HepG2 (cell line): ENCODE data around the gene GPT2. TPM values are rescaled to one million over a fixed set of nuclear protein-coding genes. Genes with fewer than 3 reads are reported as not detected.

Experiments
- FOXC1 ChIP-seq: sonication (generic); formaldehyde crosslinking; IDR thresholded peaks from 2 replicates; pipeline ENCODE4 v1.8.0; 2022; ENCODE audit warnings: mild to moderate bottlenecking, missing genetic modification reagents, borderline replicate concordance
- HDAC1 ChIP-seq: sonication (generic); formaldehyde crosslinking; IDR thresholded peaks from 2 replicates; pipeline ENCODE4 v1.5.1; 2020; ENCODE audit warnings: mild to moderate bottlenecking, missing genetic modification reagents
- IKZF4 ChIP-seq: sonication (generic); formaldehyde crosslinking; IDR thresholded peaks from 2 replicates; pipeline ENCODE4 v1.5.1; 2020; ENCODE audit warnings: borderline replicate concordance, mild to moderate bottlenecking, low read depth, missing genetic modification reagents; ENCODE audit errors: not compliant biosample characterization
- JUND ChIP-seq: sonication (generic); formaldehyde crosslinking; IDR thresholded peaks from 2 replicates; pipeline ENCODE4 v1.8.0; 2022; ENCODE audit warnings: mild to moderate bottlenecking, missing genetic modification reagents
- KAT8 ChIP-seq: IDR thresholded peaks from 2 replicates; pipeline ENCODE4 v1.6.1; 2016; ENCODE audit warnings: missing genetic modification reagents, missing compliant biosample characterization
- MEF2D ChIP-seq: sonication (generic); formaldehyde crosslinking; IDR thresholded peaks from 2 replicates; pipeline ENCODE4 v1.5.1; 2020; ENCODE audit warnings: mild to moderate bottlenecking, missing genetic modification reagents
- MEIS1 ChIP-seq: sonication (generic); formaldehyde crosslinking; IDR thresholded peaks from 2 replicates; pipeline ENCODE4 v1.9.0; 2021; ENCODE audit warnings: mild to moderate bottlenecking, missing genetic modification reagents, moderate library complexity, borderline replicate concordance
- NCOA2 ChIP-seq: sonication (generic); formaldehyde crosslinking; IDR thresholded peaks from 2 replicates; pipeline ENCODE4 v1.8.0; 2022; ENCODE audit warnings: inconsistent platforms
- POLR2AphosphoS5 ChIP-seq: IDR thresholded peaks from 2 replicates; pipeline ENCODE4 v1.6.1; 2012; ENCODE audit warnings: low read depth, low read length
- RELA ChIP-seq: sonication (generic); formaldehyde crosslinking; IDR thresholded peaks from 2 replicates; pipeline ENCODE4 v1.4.0; 2020; ENCODE audit warnings: missing genetic modification reagents
- SP1 ChIP-seq, 2 experiments: fragments of 450-650 bp in 1 of 2; sonication (generic) in 1 of 2; formaldehyde crosslinking in 1 of 2; IDR thresholded peaks; 2 replicates each; pipeline versions ENCODE4 v1.4.0 to v1.6.1; 2016 to 2020; ENCODE audit warnings: missing genetic modification reagents in 1 of 2
- ZNF136 ChIP-seq: sonication (generic); formaldehyde crosslinking; IDR thresholded peaks from 2 replicates; pipeline ENCODE4 v1.8.1; 2022; ENCODE audit warnings: low read depth, mild to moderate bottlenecking, moderate library complexity, missing genetic modification reagents
- ZNF354B ChIP-seq: sonication (generic); formaldehyde crosslinking; IDR thresholded peaks from 2 replicates; pipeline ENCODE4 v1.8.0; 2022; ENCODE audit warnings: mild to moderate bottlenecking, missing genetic modification reagents
- ZNF570 ChIP-seq: sonication (generic); formaldehyde crosslinking; IDR thresholded peaks from 2 replicates; pipeline ENCODE4 v1.4.0; 2020; ENCODE audit warnings: mild to moderate bottlenecking, missing genetic modification reagents, borderline replicate concordance
- ZNF614 ChIP-seq: IDR thresholded peaks from 2 replicates; pipeline ENCODE4 v1.6.1; 2018; ENCODE audit warnings: missing biosample characterization, missing genetic modification reagents, inconsistent platforms, borderline replicate concordance
- polyA plus RNA-seq, 8 experiments: library from polyadenylated mRNA; depleted of rRNA in 3 of 8; stranded (reverse) in 7 of 8; unstranded in 1 of 8; fragments of >200 nt; fragmentation: Illumina TruSeq in 4 of 8; extraction: Trizol in 4 of 8; gene quantifications; 2 replicates each; pipeline versions ENCODE4 v1.2.1 to v1.2.3, GENCODE V29; 2011 to 2016; ENCODE audit warnings: low read depth in 4 of 8, missing spikeins in 1 of 8, mixed read lengths in 1 of 8; ENCODE audit not compliant: insufficient read depth in 1 of 8
- total RNA-seq, 5 experiments: library from RNA; depleted of rRNA; stranded (reverse); fragments of >200 nt; fragmentation: Illumina TruSeq; extraction: Trizol; gene quantifications; 2 replicates each; pipeline ENCODE4 v1.2.3, GENCODE V29; 2016; ENCODE audit warnings: low read depth in 1 of 5
- TF ChIP-seq, protein P1 (sequence below): sonication (generic); formaldehyde crosslinking; IDR thresholded peaks from 2 replicates; pipeline ENCODE4 v1.5.0; 2020; ENCODE audit warnings: mild to moderate bottlenecking, missing genetic modification reagents
- TF ChIP-seq, protein P2 (sequence below): sonication (generic); formaldehyde crosslinking; IDR thresholded peaks from 2 replicates; pipeline ENCODE4 v1.4.0; 2020; ENCODE audit warnings: mild to moderate bottlenecking, low read depth, missing genetic modification reagents
- TF ChIP-seq, protein P3 (sequence below): IDR thresholded peaks from 2 replicates; pipeline ENCODE4 v1.6.1; 2016; ENCODE audit warnings: missing compliant biosample characterization, missing genetic modification reagents, borderline replicate concordance
- TF ChIP-seq, protein P4 (sequence below): sonication (generic); formaldehyde crosslinking; IDR thresholded peaks from 2 replicates; pipeline ENCODE4 v1.5.0; 2020; ENCODE audit warnings: missing genetic modification reagents

Gene GPT2
- total and polyA plus RNA-seq, 2 of the 13 experiments (the other 11 are each of a cell fraction or from before 2014, with no cell fraction given) = 138 to 267 TPM

DNA sequence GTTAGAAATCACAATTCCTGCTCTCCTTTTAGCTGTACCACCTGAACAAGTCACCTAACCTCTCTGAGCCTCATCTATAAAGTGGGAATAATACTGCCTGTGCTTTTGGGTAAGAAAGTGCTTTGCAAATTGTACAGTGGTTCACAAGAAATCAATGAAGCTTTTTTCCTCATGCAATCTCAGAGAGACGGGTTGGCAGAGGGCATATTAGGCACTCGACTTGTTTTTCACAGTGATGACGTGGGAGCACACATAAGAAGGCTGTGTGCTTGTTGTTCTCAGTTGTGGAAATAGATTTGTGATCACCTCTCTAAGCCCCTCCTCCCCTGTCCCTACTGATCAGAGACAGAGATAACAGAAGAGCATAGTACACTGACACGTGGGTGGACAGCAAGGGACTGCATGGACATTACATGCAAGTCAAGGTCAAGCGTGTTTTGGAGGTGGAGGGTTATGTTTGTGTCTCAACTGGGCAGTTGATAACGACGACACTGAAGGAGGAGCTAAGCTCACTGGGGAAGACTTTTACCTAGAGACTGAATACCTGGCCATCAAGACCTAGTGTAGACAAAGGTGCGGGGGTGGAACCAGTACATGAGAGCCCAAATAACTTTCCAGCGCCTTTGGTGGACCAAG lies 1.7 kb upstream of the GPT2 start (continued):
- peak; percentile 94 for TF ChIP-seq ZNF614 (CRISPR knock-in tag)
- TF ChIP-seq, protein P1, sequence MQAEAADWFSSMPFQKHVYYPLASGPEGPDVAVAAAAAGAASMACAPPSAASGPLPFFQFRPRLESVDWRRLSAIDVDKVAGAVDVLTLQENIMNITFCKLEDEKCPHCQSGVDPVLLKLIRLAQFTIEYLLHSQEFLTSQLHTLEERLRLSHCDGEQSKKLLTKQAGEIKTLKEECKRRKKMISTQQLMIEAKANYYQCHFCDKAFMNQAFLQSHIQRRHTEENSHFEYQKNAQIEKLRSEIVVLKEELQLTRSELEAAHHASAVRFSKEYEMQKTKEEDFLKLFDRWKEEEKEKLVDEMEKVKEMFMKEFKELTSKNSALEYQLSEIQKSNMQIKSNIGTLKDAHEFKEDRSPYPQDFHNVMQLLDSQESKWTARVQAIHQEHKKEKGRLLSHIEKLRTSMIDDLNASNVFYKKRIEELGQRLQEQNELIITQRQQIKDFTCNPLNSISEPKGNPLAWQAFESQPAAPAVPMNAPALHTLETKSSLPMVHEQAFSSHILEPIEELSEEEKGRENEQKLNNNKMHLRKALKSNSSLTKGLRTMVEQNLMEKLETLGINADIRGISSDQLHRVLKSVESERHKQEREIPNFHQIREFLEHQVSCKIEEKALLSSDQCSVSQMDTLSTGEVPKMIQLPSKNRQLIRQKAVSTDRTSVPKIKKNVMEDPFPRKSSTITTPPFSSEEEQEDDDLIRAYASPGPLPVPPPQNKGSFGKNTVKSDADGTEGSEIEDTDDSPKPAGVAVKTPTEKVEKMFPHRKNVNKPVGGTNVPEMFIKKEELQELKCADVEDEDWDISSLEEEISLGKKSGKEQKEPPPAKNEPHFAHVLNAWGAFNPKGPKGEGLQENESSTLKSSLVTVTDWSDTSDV (CRISPR knock-in tag) = no peak
- TF ChIP-seq, protein P2, sequence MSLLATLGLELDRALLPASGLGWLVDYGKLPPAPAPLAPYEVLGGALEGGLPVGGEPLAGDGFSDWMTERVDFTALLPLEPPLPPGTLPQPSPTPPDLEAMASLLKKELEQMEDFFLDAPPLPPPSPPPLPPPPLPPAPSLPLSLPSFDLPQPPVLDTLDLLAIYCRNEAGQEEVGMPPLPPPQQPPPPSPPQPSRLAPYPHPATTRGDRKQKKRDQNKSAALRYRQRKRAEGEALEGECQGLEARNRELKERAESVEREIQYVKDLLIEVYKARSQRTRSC (CRISPR knock-in tag) = no peak; the same call in 1 of the 2 replicates
- TF ChIP-seq FOXC1 (CRISPR knock-in tag) = peak; percentile 84
- TF ChIP-seq ZNF570 (CRISPR knock-in tag) = no peak
- TF ChIP-seq POLR2AphosphoS5 = peak; percentile 64
- peak; percentile 96; the same call in 1 of the 2 replicates for TF ChIP-seq ZNF136 (CRISPR knock-in tag)
- TF ChIP-seq, protein P3, sequence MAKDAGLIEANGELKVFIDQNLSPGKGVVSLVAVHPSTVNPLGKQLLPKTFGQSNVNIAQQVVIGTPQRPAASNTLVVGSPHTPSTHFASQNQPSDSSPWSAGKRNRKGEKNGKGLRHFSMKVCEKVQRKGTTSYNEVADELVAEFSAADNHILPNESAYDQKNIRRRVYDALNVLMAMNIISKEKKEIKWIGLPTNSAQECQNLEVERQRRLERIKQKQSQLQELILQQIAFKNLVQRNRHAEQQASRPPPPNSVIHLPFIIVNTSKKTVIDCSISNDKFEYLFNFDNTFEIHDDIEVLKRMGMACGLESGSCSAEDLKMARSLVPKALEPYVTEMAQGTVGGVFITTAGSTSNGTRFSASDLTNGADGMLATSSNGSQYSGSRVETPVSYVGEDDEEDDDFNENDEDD = peak; percentile 66; the same call in 1 of the 2 replicates
- peak; percentile 98 for TF ChIP-seq NCOA2 (CRISPR knock-in tag)
- TF ChIP-seq ZNF354B (CRISPR knock-in tag) = 0 out of 2 replicates have a peak, but pooled peaks have one; percentile 19
- TF ChIP-seq MEF2D (CRISPR knock-in tag) = peak; percentile 97
- peak; percentile 84 for TF ChIP-seq HDAC1 (CRISPR knock-in tag)
- peak; percentile 26; the same call in 1 of the 2 replicates for TF ChIP-seq RELA (CRISPR knock-in tag)
- peak; percentile 59; the same call in 1 of the 2 replicates for TF ChIP-seq JUND (CRISPR knock-in tag)
- TF ChIP-seq, protein P4, sequence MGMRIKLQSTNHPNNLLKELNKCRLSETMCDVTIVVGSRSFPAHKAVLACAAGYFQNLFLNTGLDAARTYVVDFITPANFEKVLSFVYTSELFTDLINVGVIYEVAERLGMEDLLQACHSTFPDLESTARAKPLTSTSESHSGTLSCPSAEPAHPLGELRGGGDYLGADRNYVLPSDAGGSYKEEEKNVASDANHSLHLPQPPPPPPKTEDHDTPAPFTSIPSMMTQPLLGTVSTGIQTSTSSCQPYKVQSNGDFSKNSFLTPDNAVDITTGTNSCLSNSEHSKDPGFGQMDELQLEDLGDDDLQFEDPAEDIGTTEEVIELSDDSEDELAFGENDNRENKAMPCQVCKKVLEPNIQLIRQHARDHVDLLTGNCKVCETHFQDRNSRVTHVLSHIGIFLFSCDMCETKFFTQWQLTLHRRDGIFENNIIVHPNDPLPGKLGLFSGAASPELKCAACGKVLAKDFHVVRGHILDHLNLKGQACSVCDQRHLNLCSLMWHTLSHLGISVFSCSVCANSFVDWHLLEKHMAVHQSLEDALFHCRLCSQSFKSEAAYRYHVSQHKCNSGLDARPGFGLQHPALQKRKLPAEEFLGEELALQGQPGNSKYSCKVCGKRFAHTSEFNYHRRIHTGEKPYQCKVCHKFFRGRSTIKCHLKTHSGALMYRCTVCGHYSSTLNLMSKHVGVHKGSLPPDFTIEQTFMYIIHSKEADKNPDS (CRISPR knock-in tag) = peak; percentile 82; the same call in 1 of the 2 replicates
- TF ChIP-seq MEIS1 = peak; percentile 99
- TF ChIP-seq SP1 (IDR thresholded peaks at IDR 0.05) = no peak
- TF ChIP-seq SP1 (CRISPR knock-in tag; IDR thresholded peaks at IDR 0.05) = peak; percentile 77
- TF ChIP-seq KAT8 (CRISPR knock-in tag) = peak; percentile 89
- TF ChIP-seq IKZF4 (CRISPR knock-in tag) = peak; percentile 82
